Spleen (tissue), 7 donors: Measurements from ENCODE around the gene AGPS.

ENCODE experiments used
- CTCF ChIP-seq, 11 experiments: fragments of 200-600 bp in 7 of 11; fragments of 450-650 bp in 4 of 11; sonication (generic) in 4 of 11; IDR thresholded peaks in 8 of 11; conservative IDR thresholded peaks in 3 of 11; 1 replicate in 7 of 11; 2 replicates in 4 of 11; pipeline versions ENCODE4 v1.4.0 to v1.8.0; 2016 to 2021; ENCODE audit warnings: antibody characterized with exemption in 11 of 11, inconsistent platforms in 4 of 11, mild to moderate bottlenecking in 1 of 11
- POLR2A ChIP-seq, 3 donors: fragments of 450-650 bp; IDR thresholded peaks; one replicate each; pipeline ENCODE4 v1.5.1; 2017; ENCODE audit warnings: antibody characterized with exemption in 3 of 3, mild to moderate bottlenecking in 1 of 3
- donor health status: DM: no; HTN: no; CAD: no; lungs with moderate emphysema.
- donor health status: DM: no; HTN: no; CAD: no.
- donor health status: DM: no; HTN: no; CAD: no.

- TF ChIP-seq CTCF (IDR thresholded peaks at IDR 0.05 in 8 of 11, conservative IDR thresholded peaks at IDR 0.05 in 3 of 11) = no peak
- no peak for TF ChIP-seq POLR2A (IDR thresholded peaks at IDR 0.05)
Observed at GRCh38 chr2:177465400-177466138, 73.0 kb downstream of the AGPS start.
